ENCODE data around the gene NUBPL.

The NUBPL gene

GRCh38 chr14:31827325-31827724 is 266.1 kb downstream of the NUBPL start:
- TF ChIP-seq, protein P1, sequence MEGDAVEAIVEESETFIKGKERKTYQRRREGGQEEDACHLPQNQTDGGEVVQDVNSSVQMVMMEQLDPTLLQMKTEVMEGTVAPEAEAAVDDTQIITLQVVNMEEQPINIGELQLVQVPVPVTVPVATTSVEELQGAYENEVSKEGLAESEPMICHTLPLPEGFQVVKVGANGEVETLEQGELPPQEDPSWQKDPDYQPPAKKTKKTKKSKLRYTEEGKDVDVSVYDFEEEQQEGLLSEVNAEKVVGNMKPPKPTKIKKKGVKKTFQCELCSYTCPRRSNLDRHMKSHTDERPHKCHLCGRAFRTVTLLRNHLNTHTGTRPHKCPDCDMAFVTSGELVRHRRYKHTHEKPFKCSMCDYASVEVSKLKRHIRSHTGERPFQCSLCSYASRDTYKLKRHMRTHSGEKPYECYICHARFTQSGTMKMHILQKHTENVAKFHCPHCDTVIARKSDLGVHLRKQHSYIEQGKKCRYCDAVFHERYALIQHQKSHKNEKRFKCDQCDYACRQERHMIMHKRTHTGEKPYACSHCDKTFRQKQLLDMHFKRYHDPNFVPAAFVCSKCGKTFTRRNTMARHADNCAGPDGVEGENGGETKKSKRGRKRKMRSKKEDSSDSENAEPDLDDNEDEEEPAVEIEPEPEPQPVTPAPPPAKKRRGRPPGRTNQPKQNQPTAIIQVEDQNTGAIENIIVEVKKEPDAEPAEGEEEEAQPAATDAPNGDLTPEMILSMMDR (IDR thresholded peaks at IDR 0.05), result no peak
- TF ChIP-seq ZFX (IDR thresholded peaks at IDR 0.05; ENCODE audit: borderline replicate concordance), result no peak

GRCh38 chr14:31828946-31829868 is 268.0 kb downstream of the NUBPL start:
- TF ChIP-seq ZFX (IDR thresholded peaks at IDR 0.05; ENCODE audit: borderline replicate concordance), result no peak
- TF ChIP-seq, protein P1 (IDR thresholded peaks at IDR 0.05), result no peak
- no peak overlapping the region for H3K27ac ChIP-seq

More at GRCh38 chr14:31827325-31827724, 266.1 kb downstream of the NUBPL start:
- no peak overlapping the region for H3K27ac ChIP-seq

- H3K27ac ChIP-seq, result no peak overlapping the region
- no peak for TF ChIP-seq ZFX (IDR thresholded peaks at IDR 0.05; ENCODE audit: borderline replicate concordance)
- TF ChIP-seq, protein P1 (IDR thresholded peaks at IDR 0.05), result no peak
These were observed 273.4 kb downstream of the NUBPL start for GRCh38 chr14:31834616-31835015.

GRCh38 chr14:31835049-31835448 is 273.8 kb downstream of the NUBPL start:
- no peak for TF ChIP-seq ZFX (IDR thresholded peaks at IDR 0.05; ENCODE audit: borderline replicate concordance)
- TF ChIP-seq, protein P1 (IDR thresholded peaks at IDR 0.05), result no peak
- no peak overlapping the region for H3K27ac ChIP-seq

DNA sequence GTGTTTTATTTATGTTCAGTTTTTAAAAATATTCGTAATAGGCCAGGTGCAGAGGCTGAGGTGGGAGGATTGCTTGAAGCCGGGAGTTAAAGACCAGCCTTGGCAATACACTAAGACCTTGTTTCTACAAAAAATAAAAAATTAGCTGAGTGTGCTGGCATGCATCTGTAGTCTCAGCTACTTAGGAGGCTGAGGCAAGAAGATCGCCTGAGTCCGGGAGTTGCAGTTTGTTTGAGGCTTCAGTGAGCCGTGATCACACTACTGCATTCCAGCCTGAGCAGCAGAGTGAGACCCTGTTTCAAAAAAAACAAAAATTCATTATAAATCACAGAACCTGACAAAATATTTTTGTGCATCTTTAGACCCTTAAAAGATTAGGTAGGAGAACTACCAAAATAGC is 275.8 kb downstream of the NUBPL start:
- no peak overlapping the region for H3K27ac ChIP-seq
- TF ChIP-seq ZFX (IDR thresholded peaks at IDR 0.05; ENCODE audit: borderline replicate concordance), result no peak
- TF ChIP-seq, protein P1 (IDR thresholded peaks at IDR 0.05), result no peak

- H3K27ac ChIP-seq, result no peak overlapping the region
- TF ChIP-seq ZFX (IDR thresholded peaks at IDR 0.05; ENCODE audit: borderline replicate concordance), result no peak
- TF ChIP-seq, protein P1 (IDR thresholded peaks at IDR 0.05), result no peak
These were observed 281.7 kb downstream of the NUBPL start for GRCh38 chr14:31842899-31843298.

All from 22Rv1 (cell line).